ENCODE results near the gene CCDC83.

The CCDC83 gene

DNA sequence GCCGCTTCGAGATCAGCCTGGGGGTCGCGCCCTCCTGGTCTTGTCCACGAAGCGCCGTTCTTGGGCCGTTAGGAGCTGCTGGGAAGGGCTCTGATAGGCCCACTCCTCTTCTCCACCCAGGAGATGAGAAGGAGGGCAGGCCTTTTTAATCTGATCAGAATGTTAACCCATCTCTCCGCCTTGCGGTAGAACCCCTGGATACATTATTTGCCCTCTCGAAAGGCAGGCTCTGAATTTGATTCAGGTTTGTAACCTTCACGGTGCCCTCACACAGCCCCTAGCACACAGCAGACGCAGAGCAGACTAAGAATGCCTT, at the start of gene CCDC83:
TSS of gene CCDC83 (plus strand) at position 43 of the 316 bp plus-strand sequence. CDS start 9,741 bp downstream, outside the sequence.
- DNase-seq, result no peak

DNA sequence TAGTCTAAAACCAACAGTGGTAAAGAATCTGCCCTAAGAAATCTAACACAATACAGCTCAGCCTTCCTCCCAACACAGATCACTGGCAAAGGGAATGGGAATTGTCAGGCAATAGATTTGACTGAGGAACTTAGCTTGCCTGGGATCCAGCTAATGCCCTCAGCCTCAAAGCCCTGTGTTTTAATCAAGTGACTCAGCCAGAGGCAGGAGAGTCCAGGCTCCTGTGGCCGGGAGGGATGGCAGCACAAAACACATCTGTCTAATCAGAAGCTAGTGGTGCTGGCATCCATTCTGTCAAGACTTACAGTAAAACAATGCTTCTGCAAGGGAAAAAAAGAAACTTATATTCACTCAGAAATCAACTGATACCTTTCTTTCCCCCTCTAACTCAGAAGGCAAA, 49.8 kb upstream of the CCDC83 start:
- DNase-seq, result no peak

DNA sequence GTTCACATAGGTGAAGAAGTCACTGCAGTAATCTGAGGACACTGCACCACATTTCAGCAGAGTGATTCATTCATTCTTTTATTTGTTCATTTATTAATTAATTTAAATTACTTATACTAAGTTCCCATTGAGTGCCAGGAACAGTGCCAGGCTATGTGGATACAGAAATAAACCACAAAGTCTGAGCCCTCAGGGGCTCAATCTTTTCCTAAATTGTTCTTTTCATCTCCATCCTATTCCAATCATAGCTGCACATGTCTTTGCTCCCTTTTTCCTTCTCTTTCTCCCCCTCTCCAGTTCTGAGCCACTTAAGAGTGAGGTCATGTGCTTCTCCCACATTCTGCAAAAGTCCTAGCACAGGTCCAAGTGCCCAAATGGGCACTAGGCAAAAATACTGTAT, 49.2 kb upstream of the CCDC83 start:
- DNase-seq, result no peak

DNA sequence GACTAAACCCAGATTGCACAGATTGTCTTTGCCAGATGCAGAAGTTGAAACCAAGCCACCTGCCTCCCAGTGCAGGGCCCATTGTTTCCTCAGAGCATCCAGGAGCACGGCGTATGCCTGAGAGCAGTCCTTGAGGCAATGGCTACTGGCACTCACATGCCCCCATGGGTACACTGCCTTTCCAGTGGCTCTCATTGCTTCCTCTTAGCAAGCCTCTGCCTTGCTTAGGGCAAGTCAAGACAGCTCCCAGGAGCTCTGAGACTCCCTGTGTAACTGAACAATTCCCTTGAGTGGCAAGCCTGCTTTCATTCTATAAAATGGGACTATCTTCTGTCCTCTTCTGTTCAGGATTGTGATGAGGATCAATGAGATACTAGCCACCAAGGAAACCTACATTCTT, 48.3 kb upstream of the CCDC83 start:
- DNase-seq, result no peak

DNA sequence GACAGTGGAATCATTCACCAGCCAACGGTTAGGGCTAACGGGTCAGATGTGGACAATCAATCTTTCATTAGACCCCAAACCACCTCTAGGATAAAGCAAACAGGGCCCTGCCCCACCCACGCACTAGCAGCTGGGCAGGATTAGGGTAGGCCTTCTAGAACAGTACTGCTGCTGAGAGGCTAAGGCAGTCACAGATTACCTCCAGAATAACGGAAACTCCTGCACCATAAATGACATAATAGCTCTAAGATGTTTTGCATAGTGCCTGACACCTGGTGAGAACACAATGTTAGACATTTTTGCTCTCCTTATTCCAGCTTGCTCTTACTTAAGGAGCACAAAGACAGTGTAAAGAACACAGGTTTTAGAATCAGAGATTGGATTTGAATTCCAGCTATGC, 46.0 kb upstream of the CCDC83 start:
- no peak for DNase-seq

DNA sequence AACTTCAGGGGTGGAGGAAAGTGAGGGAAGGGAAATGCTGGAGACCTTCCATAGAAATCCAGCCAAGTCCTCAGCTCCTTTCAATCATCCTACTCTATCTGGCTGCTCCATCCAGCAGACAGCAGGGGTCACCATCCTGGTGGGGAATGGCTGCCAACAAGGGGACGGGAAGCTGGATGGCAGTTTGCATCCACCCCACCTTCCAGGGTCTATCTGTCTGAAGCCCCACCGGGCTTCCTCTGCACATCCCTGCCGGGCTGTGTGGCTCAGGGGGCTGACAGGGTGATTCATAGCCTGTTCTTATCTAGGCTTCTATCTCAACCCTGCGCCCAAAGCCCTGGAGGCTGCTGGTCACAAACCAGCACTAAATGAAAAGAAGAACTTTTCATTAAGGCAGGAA, 45.3 kb upstream of the CCDC83 start:
- DNase-seq, result no peak

DNA sequence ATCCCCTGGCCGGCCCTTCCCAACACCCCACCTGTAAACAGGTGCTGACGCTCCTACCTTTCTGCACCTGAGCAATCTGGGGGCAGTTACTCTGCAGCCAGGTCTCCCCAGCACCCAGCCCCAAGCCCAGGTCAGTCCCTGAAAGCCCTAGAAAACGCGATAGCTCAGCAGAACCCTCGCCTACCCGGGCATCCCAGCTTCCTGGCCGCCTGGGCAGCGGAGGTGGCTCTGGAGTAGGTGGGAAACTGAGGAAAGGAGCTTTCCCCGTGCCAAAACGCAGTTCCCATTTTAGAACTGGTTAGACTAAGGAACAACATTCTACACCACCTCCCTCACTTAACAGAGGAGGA, 44.7 kb upstream of the CCDC83 start:
- no peak for DNase-seq

DNA sequence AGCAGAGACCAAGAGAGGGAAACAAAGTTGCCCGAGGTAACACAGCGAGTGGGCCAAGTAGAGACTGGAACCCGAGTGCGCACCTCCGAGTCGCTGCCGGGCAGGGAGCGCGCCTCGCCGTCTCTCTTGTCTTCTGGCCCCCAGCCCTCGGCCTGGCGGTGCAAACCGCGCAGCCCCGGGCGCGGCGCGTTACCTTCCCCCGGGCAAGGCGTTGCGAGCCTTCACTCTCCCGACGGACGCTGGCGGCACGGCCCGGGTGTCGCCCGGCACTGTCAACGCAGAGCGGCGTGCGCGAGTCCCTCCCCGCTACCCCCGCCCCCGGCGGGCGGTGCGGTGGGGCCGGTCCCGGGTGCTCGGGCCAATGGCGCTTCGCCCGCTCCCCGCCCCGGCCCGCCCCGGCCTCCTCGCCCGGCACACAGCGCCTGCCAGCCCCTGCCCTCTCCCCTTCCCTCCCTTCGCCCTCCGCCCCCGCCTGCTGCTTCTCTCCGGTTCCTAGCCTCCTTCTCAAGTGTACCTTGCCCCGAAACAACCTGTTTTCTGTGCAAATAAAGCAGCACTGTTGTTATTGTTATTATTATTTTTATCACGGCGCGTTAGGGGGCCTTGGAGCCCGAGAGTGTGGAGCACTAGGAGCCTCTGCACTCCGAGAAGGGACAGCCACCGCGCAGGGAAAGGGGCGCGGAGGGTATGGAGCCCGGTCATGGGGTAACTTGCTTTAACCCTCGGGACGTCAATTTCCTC, 44.1 kb upstream of the CCDC83 start, which contains the start of gene SYTL2:
TSS of gene SYTL2 (minus strand) at position 271 of the 741 bp plus-strand sequence. CDS start 53,416 bp downstream, outside the sequence.
- DNase-seq, result peak; percentile 76

DNA sequence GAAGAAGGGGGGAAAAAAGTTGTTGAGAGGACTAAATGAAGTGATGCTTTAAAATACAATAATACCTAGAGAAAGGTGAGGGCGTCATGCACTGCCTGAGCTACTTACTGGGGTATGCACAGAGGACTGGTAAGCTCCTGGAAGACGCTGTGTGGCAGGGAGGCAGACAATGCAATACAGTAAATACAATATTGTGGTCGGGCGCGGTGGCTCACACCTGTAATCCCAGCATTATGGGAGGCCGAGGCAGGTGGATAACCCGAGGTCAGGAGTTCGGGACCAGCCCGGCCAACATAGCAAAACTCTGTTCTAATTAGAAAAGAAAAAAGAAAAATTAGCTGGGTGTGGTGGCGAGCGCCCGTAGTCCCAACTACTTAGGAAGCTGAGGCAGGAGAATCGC, 43.6 kb upstream of the CCDC83 start:
- DNase-seq, result no peak

DNA sequence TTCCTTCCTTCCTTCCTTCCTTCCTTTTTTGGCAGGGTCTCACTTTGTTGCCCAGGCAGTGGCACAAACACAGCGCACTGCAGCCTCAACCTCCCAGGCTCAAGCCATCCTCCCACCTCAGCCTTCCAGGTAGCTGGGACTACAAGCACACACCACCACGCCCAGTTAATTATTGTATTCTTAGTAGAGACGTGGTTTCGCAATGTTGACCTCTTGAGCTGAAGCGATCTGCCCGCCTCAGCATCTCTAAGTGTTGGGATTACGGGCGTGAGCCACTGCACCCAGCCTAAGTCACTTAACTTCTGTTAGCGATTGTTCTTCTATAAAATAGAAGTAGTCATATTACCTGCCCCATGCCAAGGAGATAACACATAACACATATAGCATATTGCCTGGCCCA, 41.5 kb upstream of the CCDC83 start:
- DNase-seq, result no peak

DNA sequence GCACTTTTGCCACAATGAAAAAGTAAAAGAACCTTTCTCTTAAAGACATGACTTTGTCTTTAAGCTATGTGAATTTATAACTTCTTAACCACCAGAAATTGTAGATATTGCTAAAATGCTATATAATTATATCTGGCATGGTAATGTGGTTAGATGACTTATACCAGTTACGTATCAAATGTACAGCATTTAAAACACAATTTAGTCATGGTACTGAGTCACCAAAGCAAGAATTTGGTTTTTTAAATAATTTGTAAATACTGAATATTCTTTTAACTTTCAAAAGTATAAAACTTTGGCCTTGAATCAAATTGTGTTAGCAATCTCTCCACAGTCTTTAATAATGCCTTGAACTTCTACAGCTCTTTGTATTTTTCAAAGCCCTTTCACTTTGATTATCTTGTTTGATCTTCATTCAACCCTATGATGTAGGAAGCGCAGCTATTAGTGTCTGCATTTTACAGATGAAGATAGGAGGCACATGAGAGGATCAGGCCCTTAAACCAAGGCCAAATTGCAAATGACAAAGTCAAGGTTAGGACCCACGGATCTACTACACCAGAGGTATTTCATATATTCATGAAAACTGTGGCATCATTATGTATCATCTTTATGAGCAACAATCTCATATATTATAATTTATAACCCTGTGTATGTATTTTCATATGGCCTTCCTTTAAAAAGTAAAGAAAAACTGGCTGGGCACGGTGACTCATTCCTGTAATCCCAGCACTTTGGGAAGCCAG, 39.8 kb upstream of the CCDC83 start:
- DNase-seq, result no peak

DNA sequence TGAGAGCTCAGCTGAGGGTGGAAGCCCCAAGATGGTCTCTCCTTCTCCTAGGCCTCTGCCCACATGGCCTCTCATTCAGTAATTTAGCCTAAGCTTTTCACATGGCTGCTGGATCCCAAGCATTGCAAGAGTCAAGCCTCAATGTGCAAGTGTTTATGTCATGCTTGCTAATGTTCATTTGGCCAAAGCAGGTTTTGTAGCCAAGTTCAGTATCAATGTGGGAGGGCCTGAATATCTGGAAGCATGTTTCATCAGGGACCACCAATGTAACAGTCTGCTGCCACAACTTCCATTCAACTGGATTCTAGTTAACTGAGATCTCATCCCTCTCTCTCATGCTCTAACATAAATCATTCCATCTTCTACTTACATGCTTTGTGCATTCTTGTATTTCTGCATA, 35.7 kb upstream of the CCDC83 start:
- no peak for DNase-seq

DNA sequence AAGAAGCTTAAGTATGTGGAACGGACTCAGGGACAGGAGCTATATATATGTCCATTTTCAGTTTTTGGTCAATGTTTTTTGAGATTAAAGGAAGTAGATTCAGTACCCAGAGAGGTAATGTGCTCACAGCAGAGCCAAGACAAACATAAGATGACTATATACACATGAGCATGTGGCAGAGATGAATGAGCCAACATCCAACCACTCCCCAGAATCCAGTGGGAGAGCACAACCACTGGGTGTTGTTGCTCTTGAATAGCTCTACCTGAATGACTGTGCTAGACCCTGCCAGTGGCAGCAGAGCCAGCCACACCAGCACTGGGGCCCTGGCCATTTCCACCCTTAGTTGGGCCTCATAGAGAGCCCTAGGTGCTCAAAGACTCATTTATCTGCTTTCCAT, 33.5 kb upstream of the CCDC83 start:
- DNase-seq, result no peak

DNA sequence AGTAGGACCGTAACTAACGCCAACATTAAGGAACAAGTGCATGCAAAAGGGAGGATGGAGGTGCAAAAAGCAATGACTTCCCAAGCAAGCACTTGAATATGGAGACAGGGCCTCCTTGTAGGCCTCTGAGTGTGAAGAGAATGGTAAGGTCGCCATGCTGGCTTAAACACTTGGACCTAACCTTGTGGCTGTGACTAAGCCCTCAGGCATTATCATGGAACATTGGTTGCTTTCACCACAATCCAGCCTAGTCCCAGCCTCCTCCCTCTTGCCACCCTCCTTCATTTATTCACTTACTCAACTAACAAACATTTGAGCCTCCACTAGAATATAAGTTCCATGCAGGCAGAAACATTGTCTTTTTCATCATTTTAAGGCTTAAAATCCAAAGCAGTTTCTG, 32.4 kb upstream of the CCDC83 start:
- no peak for DNase-seq

DNA sequence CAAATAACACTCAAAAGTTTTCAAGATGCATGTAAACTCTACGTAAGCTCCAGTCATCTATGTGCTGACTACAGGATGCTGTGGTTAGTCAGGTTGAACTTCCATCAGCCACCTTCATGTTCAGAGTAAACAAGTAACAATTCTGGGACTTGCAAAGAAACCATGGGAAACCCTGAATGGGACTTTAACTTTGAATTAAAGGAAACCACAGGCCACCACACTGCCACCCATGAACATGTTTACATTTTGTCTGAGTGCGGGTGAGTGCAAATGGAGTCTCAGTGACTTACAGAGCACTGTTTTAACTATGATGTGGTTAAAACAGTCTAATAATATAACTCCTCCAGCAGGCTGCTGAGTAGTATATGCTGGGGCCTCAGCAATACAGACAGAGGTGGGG, 31.4 kb upstream of the CCDC83 start:
- DNase-seq, result no peak

DNA sequence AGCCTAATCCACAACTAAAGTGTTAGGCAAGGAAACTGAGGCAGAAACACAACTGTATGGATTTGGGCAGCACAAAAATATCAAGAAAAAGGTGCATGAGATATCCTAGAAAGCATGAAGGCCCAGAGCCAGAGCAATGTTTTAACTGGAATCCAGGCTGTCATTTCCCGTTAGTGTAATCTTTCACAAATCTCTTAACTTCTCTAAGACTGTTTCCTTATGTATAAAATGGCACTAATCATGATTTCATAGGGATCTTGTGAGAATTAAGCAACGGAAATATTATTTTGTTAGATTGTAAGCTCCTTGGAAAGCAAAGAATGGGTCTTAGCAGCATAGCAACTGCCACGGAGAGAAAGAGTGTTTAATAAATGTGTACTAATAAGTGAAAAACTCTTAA, 29.6 kb upstream of the CCDC83 start:
- no peak for DNase-seq

DNA sequence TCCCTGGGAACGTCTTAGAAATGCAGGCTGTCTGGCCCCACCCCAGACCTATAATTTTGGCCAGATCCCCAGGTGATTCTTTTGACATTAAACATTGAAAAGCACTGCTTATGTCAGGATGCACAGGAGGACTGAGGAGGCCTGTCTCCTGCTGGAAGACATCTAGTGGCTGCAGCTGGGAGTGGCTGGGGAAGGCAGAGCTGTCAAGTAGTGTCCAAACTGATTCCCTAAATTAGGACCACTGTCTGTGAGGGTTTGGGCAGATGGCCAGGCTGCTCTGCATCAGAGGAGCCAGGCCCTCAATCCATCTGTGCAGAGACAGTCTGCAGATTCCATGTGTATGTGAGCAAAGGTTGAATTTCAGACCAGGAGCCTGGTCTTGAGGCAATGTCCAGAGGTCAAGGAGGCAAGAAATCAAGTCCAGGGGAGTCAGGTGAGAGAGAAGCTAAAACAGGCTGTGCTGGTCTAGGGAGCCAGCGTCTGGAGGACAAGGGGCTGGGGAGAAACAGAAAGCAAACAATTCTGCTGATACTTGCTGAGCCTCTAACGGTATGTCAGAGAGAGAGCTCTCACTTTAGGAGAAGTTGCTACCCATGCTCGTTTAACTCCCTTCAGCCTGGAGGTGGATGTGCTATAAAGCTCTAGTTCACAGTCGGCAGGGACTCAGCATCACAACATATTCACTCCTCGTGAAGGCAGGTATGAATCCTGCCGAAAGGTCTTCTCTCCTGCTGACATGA, 28.9 kb upstream of the CCDC83 start:
- no peak for DNase-seq

DNA sequence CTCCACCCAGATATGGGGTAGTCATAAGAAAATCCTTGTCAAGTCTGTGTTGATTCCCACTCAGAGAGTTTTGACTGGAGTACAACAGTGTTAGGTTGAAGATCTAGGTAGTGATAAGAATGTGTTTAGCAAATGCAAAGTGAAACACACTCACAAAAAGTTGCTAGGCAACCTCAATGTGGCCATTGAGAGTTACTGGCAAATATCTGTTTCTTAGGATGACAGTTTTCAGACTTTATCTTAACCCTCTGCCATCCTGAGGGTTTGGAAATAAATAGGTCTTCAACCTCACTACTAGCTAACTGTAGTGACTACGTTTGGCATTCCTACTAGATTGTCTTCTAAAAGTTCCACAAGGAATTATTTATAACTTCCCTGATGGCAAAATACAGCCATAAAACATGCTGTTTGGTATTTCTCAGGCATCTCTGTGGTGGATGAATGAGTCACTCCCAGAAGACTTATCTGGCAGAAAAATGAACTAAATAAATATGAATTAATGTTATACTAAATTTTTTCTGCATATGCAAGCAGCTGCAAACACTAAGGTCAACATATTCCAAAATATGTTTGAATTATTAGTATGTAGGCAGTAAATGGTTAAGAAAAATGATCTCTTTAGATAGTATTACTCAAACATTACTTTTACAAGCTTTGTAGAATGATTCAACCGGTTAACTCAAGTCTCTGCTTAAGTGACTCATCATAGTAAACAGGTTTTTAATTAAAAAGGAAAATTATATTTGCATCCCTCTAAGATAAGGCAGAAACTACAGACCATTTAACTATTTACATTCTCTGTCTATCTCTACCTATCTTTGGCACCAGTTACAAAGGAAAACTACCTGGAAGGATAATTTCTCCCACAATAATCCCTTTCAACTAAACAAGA, 27.2 kb upstream of the CCDC83 start:
- DNase-seq, result no peak

DNA sequence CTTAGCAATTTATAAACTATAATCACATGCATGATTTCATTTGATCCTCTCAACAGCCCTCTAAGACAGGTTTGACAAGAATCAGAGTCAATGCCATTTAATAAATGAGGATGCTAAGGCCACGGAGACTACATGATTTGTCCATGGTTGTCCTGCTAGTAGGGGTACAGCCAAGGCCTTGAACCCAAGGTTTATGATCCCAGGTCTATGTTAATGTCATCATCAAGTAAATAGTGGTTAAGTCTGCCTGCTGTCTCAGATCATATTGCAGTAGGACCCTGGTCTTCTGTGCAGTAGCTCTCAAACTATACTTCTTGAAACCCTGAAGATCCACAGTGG, 26.6 kb upstream of the CCDC83 start:
- DNase-seq, result no peak

DNA sequence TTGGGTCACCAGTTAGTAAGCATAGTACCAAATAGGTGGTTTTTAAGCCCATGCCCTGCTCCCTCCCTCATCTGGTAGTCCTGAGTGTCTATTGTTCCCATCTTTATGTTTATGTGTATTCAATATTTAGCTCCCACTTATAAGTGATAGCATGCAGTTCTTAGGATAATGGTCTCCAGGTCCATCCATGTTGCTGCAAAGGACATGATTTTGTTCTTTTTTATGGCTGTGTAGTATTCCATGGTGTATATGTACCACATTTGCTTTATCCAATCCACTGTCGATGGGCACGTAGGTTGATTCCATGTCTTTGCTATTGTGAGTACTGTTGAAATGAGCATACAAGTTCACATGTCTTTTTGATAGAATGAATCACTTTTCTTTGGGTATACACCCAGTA, 26.0 kb upstream of the CCDC83 start:
- no peak for DNase-seq

DNA sequence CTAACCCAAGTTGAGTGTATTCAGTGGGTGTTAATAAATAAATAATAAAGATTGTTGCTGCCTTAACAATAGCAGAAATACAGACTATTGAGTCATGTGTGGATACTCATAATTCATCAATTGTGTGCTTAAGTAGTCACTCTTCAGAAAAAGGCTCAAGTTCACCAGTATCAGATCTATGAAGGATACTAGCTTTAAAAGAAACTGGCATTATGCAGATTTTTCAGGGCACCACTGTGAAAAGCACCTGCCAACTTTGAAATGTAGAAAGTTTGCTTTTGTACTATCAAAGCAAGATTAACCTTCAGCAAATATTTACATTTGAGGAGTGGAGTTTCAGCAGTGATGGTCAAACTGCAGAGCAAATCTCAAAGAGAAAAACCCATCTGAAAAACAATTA, 24.1 kb upstream of the CCDC83 start:
- no peak for DNase-seq

DNA sequence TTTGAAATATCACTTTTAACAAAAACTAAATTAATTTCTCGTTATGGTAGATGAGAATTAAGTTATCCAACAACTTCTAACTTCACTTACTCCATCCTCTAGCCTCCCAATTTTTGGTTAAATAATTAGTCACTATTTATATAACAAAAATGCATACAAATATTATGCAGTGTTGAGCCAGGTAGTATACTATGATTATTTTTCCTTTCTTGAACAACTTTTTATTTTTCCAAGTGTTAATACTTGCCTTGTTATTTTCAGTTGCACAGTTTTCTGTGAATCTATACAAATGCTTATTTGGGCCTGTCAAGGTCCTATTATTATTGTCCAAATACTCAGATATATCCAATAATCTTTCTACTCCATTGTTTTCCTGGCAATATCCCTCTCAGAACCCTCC, 19.9 kb upstream of the CCDC83 start:
- no peak for DNase-seq

DNA sequence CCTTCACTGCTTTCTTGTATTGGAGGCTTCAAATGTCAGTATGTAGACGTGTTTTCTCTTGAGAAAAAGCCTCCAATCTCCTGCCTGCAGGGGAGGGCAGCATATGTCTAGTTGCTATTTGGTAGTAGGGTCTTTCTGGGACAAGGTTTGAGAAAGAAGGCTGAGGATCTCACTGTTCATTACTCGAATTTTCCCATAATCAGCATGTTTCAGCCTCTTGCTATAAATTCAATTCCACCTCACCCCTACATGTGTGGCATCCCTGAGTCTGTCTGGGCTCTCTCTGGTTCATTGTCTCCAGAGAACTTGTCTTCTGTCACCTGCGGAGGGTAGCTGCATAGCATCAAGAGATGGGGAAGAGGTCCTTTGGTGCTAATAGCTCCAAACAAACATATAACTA, 19.5 kb upstream of the CCDC83 start:
- no peak for DNase-seq
